Mesothelial cell of epicardium (in vitro differentiated cells): ENCODE data around the gene CNTNAP4. TPM values are rescaled to one million over a fixed set of nuclear protein-coding genes. Genes with fewer than 3 reads are reported as not detected.

Experiments used
- DNase-seq, 2 experiments: peaks; one replicate each; pipeline ENCODE4 v3.0.0; 2021; ENCODE audit warnings: low spot score in 2 of 2; ENCODE audit not compliant: unreplicated experiment in 2 of 2
- H3K27ac Mint-ChIP-seq: 2 replicates; pipeline ENCODE4 v1.8.0; 2021; ENCODE audit warnings: mixed read lengths
- H3K27me3 Mint-ChIP-seq: 2 replicates; pipeline ENCODE4 v1.8.0; 2021; ENCODE audit warnings: low read depth, mixed read lengths
- H3K36me3 Mint-ChIP-seq: 2 replicates; pipeline ENCODE4 v1.8.0; 2021; ENCODE audit warnings: mixed read lengths
- H3K4me1 Mint-ChIP-seq: 2 replicates; pipeline ENCODE4 v1.8.0; 2021; ENCODE audit warnings: mixed read lengths
- H3K4me3 Mint-ChIP-seq: 2 replicates; pipeline ENCODE4 v1.8.0; 2021; ENCODE audit warnings: mild to moderate bottlenecking, moderate library complexity, mixed read lengths
- H3K9me3 Mint-ChIP-seq: 2 replicates; pipeline ENCODE4 v1.8.0; 2021; ENCODE audit warnings: mixed read lengths
- CTCF ChIP-seq: fragments of 200-600 bp; sonication (generic); IDR thresholded peaks from one replicate; pipeline ENCODE4 v1.5.0; 2021; ENCODE audit warnings: antibody characterized with exemption; ENCODE audit not compliant: unreplicated experiment
- total RNA-seq: library from RNA; stranded (reverse); gene quantifications from 3 replicates; pipeline ENCODE4 v1.2.1, GENCODE V29; 2021

Gene CNTNAP4
- total RNA-seq, 1 donor from 2014 or later = 3.6 TPM

DNA sequence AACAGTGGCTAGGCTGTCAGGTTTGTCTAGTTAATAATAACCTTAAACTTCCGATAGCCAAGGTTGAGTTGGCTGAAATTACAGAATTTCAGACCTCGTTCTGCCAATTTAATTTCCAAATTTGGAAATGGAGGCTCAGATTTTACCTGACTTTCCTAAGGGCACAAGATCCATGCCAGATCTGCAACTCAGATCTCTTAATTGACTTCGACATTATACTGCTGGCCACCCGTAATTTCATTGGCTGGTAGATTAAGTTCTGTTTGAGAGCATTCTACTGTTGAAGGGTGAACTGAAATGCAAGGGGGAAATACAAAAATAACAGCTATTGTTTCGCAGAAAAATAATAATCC is 210.8 kb downstream of the CNTNAP4 start:
- Mint-ChIP-seq H3K36me3 (no peaks in the 10 kb centered on the region), H3K4me1 (no peaks in the 10 kb centered on the region), H3K27me3 (peaks cover 13% of the 10 kb centered on the region), H3K4me3 (no peak overlapping the region), H3K27ac (no peak overlapping the region), H3K9me3 (no peaks in the 10 kb centered on the region)
- TF ChIP-seq CTCF = no peak
- no peak for DNase-seq

DNA sequence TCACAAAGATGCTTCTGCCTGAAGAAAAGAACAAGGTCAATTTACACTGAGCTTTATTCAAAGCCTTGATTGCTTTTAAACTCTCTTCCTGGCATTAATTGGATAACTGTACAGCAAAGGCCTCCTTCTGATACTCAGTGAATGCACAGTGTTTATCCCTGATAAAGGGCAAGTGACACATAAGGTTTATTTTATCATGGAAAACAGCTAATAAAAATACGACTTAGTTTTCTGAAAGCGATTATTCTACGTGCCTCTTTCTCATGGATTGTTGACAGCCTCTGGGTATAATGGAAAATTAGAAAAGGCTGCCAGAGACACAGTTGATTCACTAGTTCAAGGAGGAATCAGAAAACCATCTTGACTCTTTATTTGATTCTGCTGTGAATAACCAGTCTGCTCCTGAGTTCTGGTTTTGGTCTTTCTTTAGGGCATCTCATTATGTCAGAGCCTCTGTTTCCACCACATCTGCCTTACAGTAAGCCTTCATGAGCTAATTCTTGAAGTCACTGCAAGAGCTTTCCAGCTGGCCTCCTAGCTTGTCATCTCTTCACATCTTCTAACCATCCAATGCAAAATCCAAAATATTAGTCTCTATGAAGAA is 212.9 kb downstream of the CNTNAP4 start:
- peaks cover 2% of the 10 kb centered on the region for H3K4me1 Mint-ChIP-seq
- H3K27me3 Mint-ChIP-seq = peaks cover 10% of the 10 kb centered on the region
- no peak overlapping the region for H3K4me3 Mint-ChIP-seq
- DNase-seq = no peak
- no peak for TF ChIP-seq CTCF
- no peaks in the 10 kb centered on the region for H3K9me3 Mint-ChIP-seq
- no peak overlapping the region for H3K27ac Mint-ChIP-seq
- no peaks in the 10 kb centered on the region for H3K36me3 Mint-ChIP-seq

DNA sequence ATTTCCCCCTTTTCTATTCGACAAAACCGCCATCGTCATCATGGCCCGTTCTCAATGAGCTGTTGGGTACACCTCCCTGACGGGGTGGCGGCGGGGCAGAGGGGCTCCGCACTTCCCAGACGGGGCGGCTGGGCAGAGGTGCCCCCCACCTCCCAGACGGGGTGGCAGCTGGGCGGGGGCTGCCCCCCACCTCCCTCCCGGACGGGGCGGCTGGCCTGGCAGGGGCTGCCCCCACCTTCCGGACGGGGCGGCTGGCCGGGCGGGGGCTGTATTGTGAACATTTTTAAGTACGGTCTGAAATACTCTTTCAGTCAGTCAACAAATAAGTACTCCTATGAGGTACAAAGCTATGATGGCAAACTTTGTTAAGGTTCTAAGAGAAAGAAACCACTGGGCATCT is 222.8 kb downstream of the CNTNAP4 start:
- Mint-ChIP-seq H3K27me3 (no peaks in the 10 kb centered on the region), H3K4me1 (no peaks in the 10 kb centered on the region), H3K9me3 (no peaks in the 10 kb centered on the region), H3K36me3 (no peaks in the 10 kb centered on the region), H3K27ac (no peak overlapping the region), H3K4me3 (no peak overlapping the region)
- no peak for DNase-seq
- TF ChIP-seq CTCF = no peak

- Mint-ChIP-seq H3K27me3 (no peaks in the 10 kb centered on the region), H3K4me1 (no peaks in the 10 kb centered on the region), H3K9me3 (no peaks in the 10 kb centered on the region), H3K27ac (no peak overlapping the region), H3K4me3 (no peak overlapping the region), H3K36me3 (no peaks in the 10 kb centered on the region)
- no peak for DNase-seq
- TF ChIP-seq CTCF = no peak
Measured at GRCh38 chr16:76502063-76502462, 224.9 kb downstream of the CNTNAP4 start.

DNA sequence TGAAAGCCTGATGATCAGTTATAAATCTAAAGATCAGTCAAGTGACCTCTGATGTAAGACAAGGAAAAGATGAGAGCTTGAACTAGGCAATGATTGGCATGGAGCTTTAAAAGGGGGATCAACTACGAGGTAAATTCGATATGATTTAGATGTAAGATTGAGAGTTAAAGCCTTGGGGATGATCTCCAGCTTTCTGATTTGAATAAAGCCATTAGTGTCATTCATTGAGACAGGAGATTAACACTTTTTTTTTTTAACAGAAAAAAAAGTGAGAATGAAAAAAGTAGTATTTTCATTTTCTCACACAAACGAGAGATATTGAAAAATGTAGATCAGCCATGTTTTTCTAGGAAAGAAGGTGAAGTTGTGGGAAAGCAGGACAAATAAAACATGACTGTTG is 225.4 kb downstream of the CNTNAP4 start:
- Mint-ChIP-seq H3K4me3 (no peak overlapping the region), H3K4me1 (no peaks in the 10 kb centered on the region), H3K9me3 (no peaks in the 10 kb centered on the region), H3K36me3 (no peaks in the 10 kb centered on the region), H3K27ac (no peak overlapping the region), H3K27me3 (no peaks in the 10 kb centered on the region)
- no peak for DNase-seq
- no peak for TF ChIP-seq CTCF

GRCh38 chr16:76503091-76503490 is 225.9 kb downstream of the CNTNAP4 start:
- Mint-ChIP-seq H3K4me3 (no peak overlapping the region), H3K27ac (no peak overlapping the region), H3K9me3 (no peaks in the 10 kb centered on the region), H3K36me3 (no peaks in the 10 kb centered on the region), H3K27me3 (no peaks in the 10 kb centered on the region), H3K4me1 (no peaks in the 10 kb centered on the region)
- no peak for TF ChIP-seq CTCF
- DNase-seq = no peak
